Measurements from ENCODE around the gene LAMB2. TPM values are rescaled to one million over a fixed set of nuclear protein-coding genes. Genes with fewer than 3 reads are reported as not detected.

The LAMB2 gene
- total RNA-seq, 1 donor from 2014 or later: not detected

DNA sequence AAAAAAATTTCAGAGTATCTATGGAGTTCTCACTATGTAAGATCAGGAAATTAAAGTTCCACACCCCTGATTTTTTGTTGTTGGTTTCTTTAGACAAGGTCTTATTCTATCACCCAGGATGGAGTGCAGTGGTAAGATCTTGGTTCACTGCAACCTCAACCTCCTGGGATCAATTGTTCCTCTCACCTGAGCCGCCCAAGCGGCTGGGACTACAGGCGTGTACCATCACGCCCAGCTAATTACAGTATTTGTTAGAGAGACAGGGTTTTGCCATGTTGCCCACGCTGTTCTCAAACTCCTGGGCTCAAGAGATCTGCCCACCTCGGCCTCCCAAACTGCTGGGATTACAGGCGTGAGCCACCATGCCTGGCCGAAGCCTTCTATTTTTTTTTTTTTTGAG, 51.4 kb downstream of the LAMB2 start:
- Mint-ChIP-seq H3K4me3 (no peak overlapping the region), H3K9me3 (no peaks in the 10 kb centered on the region), H3K4me1 (peaks cover 12% of the 10 kb centered on the region), H3K36me3 (ENCODE audit: low read depth) (peaks cover 22% of the 10 kb centered on the region), H3K27ac (no peak overlapping the region), H3K27me3 (no peaks in the 10 kb centered on the region)
- CTCF ChIA-PET: no interaction called here
- POLR2A ChIA-PET: interaction anchor here (4.8 kb wide), 1 partner anchor 12 kb away, joined by 26 read pairs; the partner anchor contains the start of gene QRICH1
- DNase-seq (no peak), ATAC-seq (ENCODE audit: low read depth) (no peak)
- intact Hi-C loops (cut with micrococcal nuclease): no loop called here
- TF ChIP-seq, protein P1, sequence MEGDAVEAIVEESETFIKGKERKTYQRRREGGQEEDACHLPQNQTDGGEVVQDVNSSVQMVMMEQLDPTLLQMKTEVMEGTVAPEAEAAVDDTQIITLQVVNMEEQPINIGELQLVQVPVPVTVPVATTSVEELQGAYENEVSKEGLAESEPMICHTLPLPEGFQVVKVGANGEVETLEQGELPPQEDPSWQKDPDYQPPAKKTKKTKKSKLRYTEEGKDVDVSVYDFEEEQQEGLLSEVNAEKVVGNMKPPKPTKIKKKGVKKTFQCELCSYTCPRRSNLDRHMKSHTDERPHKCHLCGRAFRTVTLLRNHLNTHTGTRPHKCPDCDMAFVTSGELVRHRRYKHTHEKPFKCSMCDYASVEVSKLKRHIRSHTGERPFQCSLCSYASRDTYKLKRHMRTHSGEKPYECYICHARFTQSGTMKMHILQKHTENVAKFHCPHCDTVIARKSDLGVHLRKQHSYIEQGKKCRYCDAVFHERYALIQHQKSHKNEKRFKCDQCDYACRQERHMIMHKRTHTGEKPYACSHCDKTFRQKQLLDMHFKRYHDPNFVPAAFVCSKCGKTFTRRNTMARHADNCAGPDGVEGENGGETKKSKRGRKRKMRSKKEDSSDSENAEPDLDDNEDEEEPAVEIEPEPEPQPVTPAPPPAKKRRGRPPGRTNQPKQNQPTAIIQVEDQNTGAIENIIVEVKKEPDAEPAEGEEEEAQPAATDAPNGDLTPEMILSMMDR (IDR thresholded peaks at IDR 0.05): no peak

DNA sequence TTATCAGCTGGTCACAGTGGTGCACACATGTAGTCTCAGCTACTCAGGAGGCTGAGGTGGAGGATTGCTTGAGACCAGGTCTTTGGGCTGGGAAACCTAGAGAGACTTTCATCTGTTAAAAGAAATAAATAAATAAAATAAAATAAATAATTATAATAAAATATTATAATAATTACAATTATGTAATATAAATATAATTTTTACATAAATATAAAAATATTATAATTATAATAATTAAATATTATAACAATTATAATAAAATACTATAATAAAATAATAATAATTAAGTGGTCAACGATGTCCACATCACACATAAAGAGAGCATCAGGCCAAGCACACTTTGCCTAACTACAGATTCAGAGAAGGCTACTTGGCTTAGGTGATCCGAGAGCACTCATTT, 53.6 kb downstream of the LAMB2 start:
- Mint-ChIP-seq H3K4me1 (peaks cover 12% of the 10 kb centered on the region), H3K27ac (no peak overlapping the region), H3K27me3 (no peaks in the 10 kb centered on the region), H3K36me3 (ENCODE audit: low read depth) (peaks cover 37% of the 10 kb centered on the region), H3K9me3 (no peaks in the 10 kb centered on the region), H3K4me3 (no peak overlapping the region)
- ChIA-PET CTCF (no interaction called here), POLR2A (no interaction called here)
- DNase-seq (no peak), ATAC-seq (ENCODE audit: low read depth) (no peak)
- TF ChIP-seq, protein P1 (IDR thresholded peaks at IDR 0.05): no peak
- intact Hi-C loops (cut with micrococcal nuclease): loop anchor here (5.0 kb wide), 1 partner anchor 37 kb away; no protein-coding TSS in a partner anchor

DNA sequence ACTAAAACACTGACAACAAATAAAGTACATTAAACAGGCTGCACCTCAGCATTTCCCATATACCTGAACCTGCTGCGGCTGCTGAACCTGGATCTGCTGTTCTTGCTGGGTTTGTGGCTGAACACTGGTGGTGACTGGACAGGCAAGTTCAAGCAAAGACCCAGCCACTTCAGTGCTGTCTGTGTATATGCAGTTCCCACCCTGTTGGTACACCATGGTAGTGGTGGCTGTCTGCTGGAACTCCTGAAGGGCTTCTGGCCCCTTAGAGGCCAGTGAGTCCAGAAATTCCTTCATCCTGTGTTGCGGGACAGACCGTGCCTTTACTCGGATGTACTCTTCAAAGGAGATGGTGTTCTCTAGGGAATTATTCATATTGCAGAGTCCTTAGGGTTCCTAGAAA, 56.2 kb downstream of the LAMB2 start:
- ATAC-seq (ENCODE audit: low read depth) (no peak), DNase-seq (no peak)
- TF ChIP-seq, protein P1 (IDR thresholded peaks at IDR 0.05): no peak
- ChIA-PET POLR2A (interaction anchor here (0.6 to 1.2 kb wide), 2 partner anchors 18 to 48 kb away, joined by 3 to 4 read pairs; partner anchors contain the start of genes IMPDH2 and QRICH1), CTCF (no interaction called here)
- H3K27me3 Mint-ChIP-seq: no peaks in the 10 kb centered on the region
- no peak overlapping the region for H3K4me3 Mint-ChIP-seq
- peaks cover 12% of the 10 kb centered on the region for H3K4me1 Mint-ChIP-seq
- H3K27ac Mint-ChIP-seq: no peak overlapping the region
- intact Hi-C loops (cut with micrococcal nuclease): loop anchor here (5.0 kb wide), 1 partner anchor 34 kb away; no protein-coding TSS in a partner anchor
- H3K9me3 Mint-ChIP-seq: no peaks in the 10 kb centered on the region
- H3K36me3 Mint-ChIP-seq (ENCODE audit: low read depth): peaks cover 60% of the 10 kb centered on the region

DNA sequence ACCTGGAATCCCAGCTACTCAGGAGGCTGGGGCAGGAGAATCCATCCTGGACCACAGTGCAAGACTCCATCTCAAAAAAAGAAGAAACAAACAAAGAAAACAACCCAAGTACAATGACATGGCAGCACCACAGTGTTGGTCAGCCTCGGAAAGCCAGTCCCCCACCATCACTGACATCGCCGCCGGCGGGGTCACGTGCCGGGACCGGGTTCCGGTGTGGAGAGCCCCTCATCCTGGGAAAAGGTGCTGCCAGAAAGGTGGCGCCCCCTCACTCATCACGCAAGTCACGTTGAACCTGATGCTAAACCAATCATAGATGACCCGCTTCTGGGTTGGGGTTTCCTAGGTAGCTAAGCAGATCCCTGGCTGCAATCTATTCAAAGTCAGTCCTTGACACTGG, 56.7 kb downstream of the LAMB2 start:
- ChIA-PET POLR2A (interaction anchor here (0.6 to 1.2 kb wide), 2 partner anchors 18 to 47 kb away, joined by 3 to 4 read pairs; partner anchors contain the start of genes IMPDH2 and QRICH1), CTCF (no interaction called here)
- Mint-ChIP-seq H3K27ac (no peak overlapping the region), H3K4me1 (peaks cover 11% of the 10 kb centered on the region), H3K4me3 (no peak overlapping the region), H3K9me3 (no peaks in the 10 kb centered on the region), H3K36me3 (ENCODE audit: low read depth) (peaks cover 65% of the 10 kb centered on the region), H3K27me3 (no peaks in the 10 kb centered on the region)
- TF ChIP-seq, protein P1 (IDR thresholded peaks at IDR 0.05): no peak
- intact Hi-C loops (cut with micrococcal nuclease): loop anchor here (5.0 kb wide), 1 partner anchor 34 kb away; no protein-coding TSS in a partner anchor
- no peak for DNase-seq
- ATAC-seq (ENCODE audit: low read depth): no peak

Other genes with a start within 250 kb of the LAMB2 start
- 9.9 and 11.0 TPM in 2 replicates for gene SLC25A20, start 234.2 kb downstream of the LAMB2 start, total RNA-seq
- 96.6 and 112 TPM in 2 replicates for gene ARIH2, start 214.2 kb downstream of the LAMB2 start, total RNA-seq
- gene P4HTM, start 142.8 kb downstream of the LAMB2 start, total RNA-seq: 26.0 and 34.4 TPM in 2 replicates
- gene WDR6, start 125.7 kb downstream of the LAMB2 start, total RNA-seq: 205 and 250 TPM in 2 replicates
- gene DALRD3, start 114.5 kb downstream of the LAMB2 start, total RNA-seq: 36.7 and 38.3 TPM in 2 replicates
- 86.3 and 86.5 TPM in 2 replicates for gene NDUFAF3, start 110.9 kb downstream of the LAMB2 start, total RNA-seq
- gene IMPDH2, start 103.7 kb downstream of the LAMB2 start, total RNA-seq: 387 and 414 TPM in 2 replicates
- 142 and 155 TPM in 2 replicates for gene QRICH1, start 39.0 kb downstream of the LAMB2 start, total RNA-seq
- gene QARS1, start 28.3 kb downstream of the LAMB2 start, total RNA-seq: 321 and 342 TPM in 2 replicates
- gene USP19, start 12.2 kb downstream of the LAMB2 start, total RNA-seq: 62.0 and 75.3 TPM in 2 replicates
- 28.3 and 28.9 TPM in 2 replicates for gene CCDC71, start 33.3 kb upstream of the LAMB2 start, total RNA-seq
- gene KLHDC8B, start 38.5 kb upstream of the LAMB2 start, total RNA-seq: 1.1 and 1.2 TPM in 2 replicates
- gene C3orf62, start 144.2 kb upstream of the LAMB2 start, total RNA-seq: 5.3 and 6.1 TPM in 2 replicates
- gene USP4, start 207.0 kb upstream of the LAMB2 start, total RNA-seq: 86.7 and 115 TPM in 2 replicates
- gene GPX1, start 225.3 kb upstream of the LAMB2 start, total RNA-seq: 90.0 and 94.6 TPM in 2 replicates

Measured in activated B cell treated with CpG ODN at 0.5 μM for 24 hours (primary cell).